Renal pelvis (tissue), 3 donors: ENCODE measurements around the gene CDKN2AIPNL. TPM values are rescaled to one million over a fixed set of nuclear protein-coding genes. Genes with fewer than 3 reads are reported as not detected.

ENCODE experiments used
- polyA plus RNA-seq, 3 donors: library from polyadenylated mRNA; unstranded; fragments of 120-200 nt; gene quantifications; one replicate each; pipeline ENCODE4 v1.2.1, GENCODE V29; 2013; ENCODE audit not compliant: insufficient read length in 3 of 3

CDKN2AIPNL gene
- polyA plus RNA-seq, 3 donors: 30.0 to 34.7 (median 30.2) TPM

Other genes with a start within 250 kb of the CDKN2AIPNL start
- 100 to 1,000 TPM; 643 to 801 (median 714) TPM for gene SKP1, start 234.9 kb downstream of the CDKN2AIPNL start, polyA plus RNA-seq
- gene PPP2CA, start 185.8 kb downstream of the CDKN2AIPNL start, polyA plus RNA-seq: 100 to 1,000 TPM; 185 to 236 (median 190) TPM
- gene CDKL3, start 44.7 kb downstream of the CDKN2AIPNL start, polyA plus RNA-seq: 1 to 10 TPM; 4.6 to 6.2 (median 5.7) TPM
- gene UBE2B, start 40.3 kb downstream of the CDKN2AIPNL start, polyA plus RNA-seq: 100 to 1,000 TPM in 2 of 3 donors, 10 to 100 TPM in 1; 98.6 to 122 (median 112) TPM
- 10 to 100 TPM; 11.1 to 14.3 (median 13.8) TPM for gene JADE2, start 113.8 kb upstream of the CDKN2AIPNL start, polyA plus RNA-seq
- 10 to 100 TPM; 38.2 to 48.0 (median 40.0) TPM for gene SAR1B, start 220.9 kb upstream of the CDKN2AIPNL start, polyA plus RNA-seq
- 10 to 100 TPM; 19.4 to 21.8 (median 21.2) TPM for gene SEC24A, start 236.9 kb upstream of the CDKN2AIPNL start, polyA plus RNA-seq